AG10803 (cell line): Measurements from ENCODE around the gene IL17B.
A peak's percentile ranks its signal among the peaks of the same experiment; 100 is the strongest.

Experiments used
- DNase-seq: peaks from one replicate; pipeline ENCODE4 v3.0.0; 2010; ENCODE audit warnings: low read depth
- H3K4me3 ChIP-seq: 2 replicates; pipeline ENCODE4 v1.5.1; 2011; ENCODE audit warnings: mild to moderate bottlenecking, low read length, control low read depth
- TF ChIP-seq, protein P1 (sequence below): conservative IDR thresholded peaks from 2 replicates; pipeline ENCODE4 v1.5.1; 2011; ENCODE audit warnings: mild to moderate bottlenecking, low read length, control low read depth, inconsistent platforms

Gene IL17B

DNA sequence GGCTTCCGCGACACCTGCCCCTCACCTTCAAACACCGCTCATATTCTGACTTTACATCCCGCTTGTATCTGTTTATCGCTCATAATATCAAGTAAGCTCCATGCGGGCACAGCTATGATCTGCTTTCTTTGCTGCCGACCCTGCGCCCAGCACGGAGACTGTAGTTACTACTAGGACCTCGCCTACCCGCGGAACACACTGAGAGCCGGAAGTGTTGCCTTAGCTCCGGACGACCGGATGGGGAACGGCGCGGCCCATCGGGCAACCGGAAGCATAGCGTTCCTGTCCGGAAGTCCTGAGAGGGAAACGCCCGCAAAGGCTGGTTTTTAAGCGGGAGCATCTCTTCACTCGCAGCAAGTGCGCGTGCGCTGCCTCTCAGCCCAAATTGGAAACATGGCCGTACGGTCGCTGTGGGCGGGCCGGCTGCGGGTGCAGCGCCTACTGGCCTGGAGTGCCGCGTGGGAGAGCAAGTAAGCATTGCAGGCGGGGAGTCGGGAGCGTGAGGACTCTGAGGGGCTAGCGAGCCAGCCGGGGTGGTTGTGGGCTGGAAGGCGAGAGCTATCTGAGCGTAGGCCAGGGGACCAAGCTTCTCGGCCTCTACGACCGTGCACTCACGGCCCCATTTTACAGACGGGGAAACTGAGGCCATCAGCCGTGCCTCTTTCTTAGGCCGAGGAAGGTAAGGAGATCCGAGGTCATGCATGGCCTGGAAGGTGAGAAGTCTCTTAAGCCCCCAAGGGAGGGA, 33.8 kb downstream of the IL17B start, which contains the start of gene GRPEL2:
Gene GRPEL2 (plus strand): TSS at position 353 of the 745 bp plus-strand sequence. CDS start 41 bp downstream, at position 394.
- peak within 1 kb of the TSS; percentile 100 for H3K4me3 ChIP-seq
- DNase-seq = peak; percentile 98
- TF ChIP-seq, protein P1, sequence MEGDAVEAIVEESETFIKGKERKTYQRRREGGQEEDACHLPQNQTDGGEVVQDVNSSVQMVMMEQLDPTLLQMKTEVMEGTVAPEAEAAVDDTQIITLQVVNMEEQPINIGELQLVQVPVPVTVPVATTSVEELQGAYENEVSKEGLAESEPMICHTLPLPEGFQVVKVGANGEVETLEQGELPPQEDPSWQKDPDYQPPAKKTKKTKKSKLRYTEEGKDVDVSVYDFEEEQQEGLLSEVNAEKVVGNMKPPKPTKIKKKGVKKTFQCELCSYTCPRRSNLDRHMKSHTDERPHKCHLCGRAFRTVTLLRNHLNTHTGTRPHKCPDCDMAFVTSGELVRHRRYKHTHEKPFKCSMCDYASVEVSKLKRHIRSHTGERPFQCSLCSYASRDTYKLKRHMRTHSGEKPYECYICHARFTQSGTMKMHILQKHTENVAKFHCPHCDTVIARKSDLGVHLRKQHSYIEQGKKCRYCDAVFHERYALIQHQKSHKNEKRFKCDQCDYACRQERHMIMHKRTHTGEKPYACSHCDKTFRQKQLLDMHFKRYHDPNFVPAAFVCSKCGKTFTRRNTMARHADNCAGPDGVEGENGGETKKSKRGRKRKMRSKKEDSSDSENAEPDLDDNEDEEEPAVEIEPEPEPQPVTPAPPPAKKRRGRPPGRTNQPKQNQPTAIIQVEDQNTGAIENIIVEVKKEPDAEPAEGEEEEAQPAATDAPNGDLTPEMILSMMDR = no peak

DNA sequence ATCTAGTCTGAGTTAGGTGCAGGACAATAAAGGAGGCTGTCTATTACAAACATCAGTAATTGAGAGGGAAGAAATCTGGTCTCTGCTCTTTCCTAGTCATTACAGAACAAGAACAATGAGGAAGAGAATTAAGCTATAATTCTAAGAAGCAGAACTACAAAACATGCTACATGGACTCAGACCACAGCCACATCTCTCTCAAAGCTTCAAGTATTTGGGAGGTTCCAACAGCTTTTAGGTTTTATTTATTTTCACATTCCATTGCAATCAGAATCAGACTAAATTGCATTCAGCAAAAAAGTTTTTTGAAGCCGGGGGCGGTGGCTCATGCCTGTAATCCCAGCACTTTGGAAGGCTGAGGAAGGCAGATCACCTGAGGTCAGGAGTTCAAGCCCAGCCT, 34.9 kb downstream of the IL17B start:
- no peak overlapping the region for H3K4me3 ChIP-seq
- no peak for DNase-seq
- TF ChIP-seq, protein P1 = no peak

DNA sequence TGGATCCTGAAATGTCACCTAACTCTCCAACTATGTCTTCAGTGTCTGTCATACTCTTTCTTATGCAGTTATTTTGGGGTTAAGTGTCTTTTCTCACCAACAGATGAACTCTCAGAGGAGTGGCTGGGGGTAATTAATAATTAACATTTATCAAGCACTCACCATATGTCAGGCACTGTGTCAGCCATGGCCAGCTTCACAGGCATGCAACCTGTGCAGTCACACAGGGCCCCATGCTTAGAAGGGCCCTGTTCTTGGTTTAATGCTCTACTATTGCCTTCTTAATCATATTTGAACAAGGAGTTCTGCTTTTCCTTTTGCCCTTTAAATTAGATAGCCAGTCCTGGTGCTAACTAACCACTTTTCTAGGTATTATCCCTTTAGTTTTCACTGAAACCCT, 37.2 kb downstream of the IL17B start:
- TF ChIP-seq, protein P1 = no peak
- no peak overlapping the region for H3K4me3 ChIP-seq
- DNase-seq = no peak

DNA sequence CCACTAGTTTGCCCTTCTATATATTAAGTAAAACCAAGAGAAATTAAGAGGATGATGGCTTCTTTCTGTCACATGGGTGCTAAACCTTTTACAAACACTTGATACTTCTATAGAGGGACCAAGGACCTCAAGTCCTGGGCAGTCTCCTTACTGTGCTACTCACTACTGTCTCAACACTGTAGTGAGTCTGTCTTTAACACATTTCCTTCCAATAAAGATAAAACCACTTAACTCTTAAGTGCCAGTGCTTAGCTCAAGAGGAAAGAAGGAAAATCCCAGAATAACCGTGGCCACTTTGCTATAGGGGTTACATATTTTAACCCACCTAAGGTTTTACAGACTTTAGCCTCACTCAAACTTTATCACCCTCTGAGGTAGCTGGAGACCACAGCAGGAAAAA, 38.2 kb downstream of the IL17B start:
- TF ChIP-seq, protein P1 = no peak
- no peak for DNase-seq

DNA sequence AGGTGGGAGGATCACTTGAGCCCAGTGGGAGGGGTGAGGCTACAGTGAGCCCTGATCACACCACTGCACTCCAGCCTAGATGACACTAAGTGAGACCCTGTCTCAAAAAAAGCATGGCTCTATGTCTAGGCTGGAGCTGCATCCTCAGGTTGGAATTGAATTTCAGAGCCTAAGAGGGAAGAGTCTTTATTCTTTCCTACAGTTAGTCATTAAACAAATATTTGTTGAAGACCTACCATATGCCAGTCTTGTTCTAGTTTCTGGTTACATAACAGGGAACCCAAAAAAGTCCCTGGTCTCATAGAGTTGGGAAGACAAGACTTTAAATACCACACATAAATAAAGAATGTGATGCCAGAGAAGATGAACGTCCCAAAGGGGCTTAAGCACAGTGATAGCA, 40.7 kb downstream of the IL17B start:
- TF ChIP-seq, protein P1 = no peak
- no peak for DNase-seq
- no peak overlapping the region for H3K4me3 ChIP-seq

More for the DNA sequence above, 38.2 kb downstream of the IL17B start:
- H3K4me3 ChIP-seq = no peak overlapping the region

DNA sequence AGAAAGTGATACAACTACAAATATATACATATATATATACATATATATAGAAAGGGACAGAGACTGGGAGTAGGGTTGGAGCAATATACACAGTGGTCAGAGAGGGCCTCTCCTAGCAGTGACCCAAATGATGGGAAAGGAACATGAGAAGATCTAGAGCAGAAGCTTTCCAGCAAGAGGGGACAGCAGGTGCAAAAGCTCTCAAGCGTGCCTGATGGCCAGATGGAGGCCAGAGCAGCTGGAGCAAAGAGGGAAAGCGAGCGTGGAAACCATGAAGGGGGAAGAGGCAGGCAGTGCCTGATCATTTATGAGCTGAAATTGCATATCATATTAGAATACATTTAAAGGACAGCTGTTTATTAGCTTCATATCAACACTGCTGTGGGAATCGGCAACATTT, 41.4 kb downstream of the IL17B start:
- no peak for DNase-seq
- TF ChIP-seq, protein P1 = no peak
- H3K4me3 ChIP-seq = no peak overlapping the region
